Measurements from ENCODE around the gene OCRL. TPM values are rescaled to one million over a fixed set of nuclear protein-coding genes. Genes with fewer than 3 reads are reported as not detected.

Gene OCRL
- 19.3 to 25.0 TPM (median 23.5 TPM) in 5 replicates for total RNA-seq (2022; extraction: Qiagen RNA extraction; ENCODE audit: low read depth)

DNA sequence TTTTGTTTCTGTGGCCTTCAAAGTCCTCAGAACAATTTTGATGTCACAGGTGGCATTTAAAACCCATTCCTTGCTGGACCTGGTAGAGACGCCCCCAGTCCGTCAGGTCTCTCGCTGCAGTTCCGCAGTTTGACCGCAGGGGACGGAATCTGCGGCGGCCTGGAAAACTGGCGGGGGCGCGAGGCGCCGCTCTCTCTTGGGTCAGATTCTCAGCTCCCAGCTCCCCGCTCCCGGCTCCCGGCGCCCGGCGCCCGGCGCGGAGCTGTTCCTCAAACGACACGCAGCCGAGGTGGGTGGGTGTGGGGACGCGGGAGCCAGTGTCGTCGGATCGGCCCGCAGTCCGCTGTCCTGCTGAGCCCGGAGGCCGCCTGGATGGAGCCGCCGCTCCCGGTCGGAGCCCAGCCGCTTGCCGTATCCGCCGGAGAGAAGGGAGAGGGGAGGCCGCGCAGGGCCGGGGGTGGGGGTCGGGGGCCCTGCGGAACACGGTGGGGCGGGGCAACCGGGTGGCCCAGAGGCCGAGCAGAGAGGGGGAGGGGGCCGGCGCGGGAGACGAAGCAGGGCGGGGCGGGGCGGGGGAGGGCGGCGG, at the start of gene OCRL:
TSS of gene OCRL (plus strand) at position 192 of the 586 bp plus-strand sequence. CDS start at position 373, 181 bp downstream.

GRCh38 chrX:129523079-129523911, 16.8 kb upstream of the OCRL start, which contains the start of gene SMARCA1:
SMARCA1 (minus strand) TSS chrX:129523490; CDS start chrX:129523370, 120 bp downstream.

Other genes with a start within 250 kb of the OCRL start
- 31.8 to 58.4 TPM (median 43.0 TPM) in 5 replicates for gene SMARCA1, start 16.8 kb upstream of the OCRL start, total RNA-seq (2022; extraction: Qiagen RNA extraction; ENCODE audit: low read depth)
- gene APLN, start 114.7 kb downstream of the OCRL start, total RNA-seq (2022; extraction: Qiagen RNA extraction; ENCODE audit: low read depth), result 0.70 to 0.90 TPM (median 0.79 TPM) in 5 replicates
- not detected in 5 replicates for gene XPNPEP2, start 198.7 kb downstream of the OCRL start, total RNA-seq (2022; extraction: Qiagen RNA extraction; ENCODE audit: low read depth)
- gene SASH3, start 239.7 kb downstream of the OCRL start, total RNA-seq (2022; extraction: Qiagen RNA extraction; ENCODE audit: low read depth), result not detected in 5 replicates